Esophagus muscularis mucosa (tissue), 4 donors: ENCODE measurements around the gene HOOK1.

Experiments
- CTCF ChIP-seq, 3 experiments: fragments of 200-600 bp in 2 of 3; fragments of 450-650 bp in 1 of 3; sonication (generic) in 2 of 3; IDR thresholded peaks; one replicate each; pipeline ENCODE4 v1.5.1; 2017 to 2019; ENCODE audit warnings: antibody characterized with exemption in 3 of 3, mild to moderate bottlenecking in 2 of 3, moderate library complexity in 1 of 3
- EP300 ChIP-seq: sonication (generic); formaldehyde crosslinking; IDR thresholded peaks from one replicate; pipeline ENCODE4 v1.6.1; 2017; ENCODE audit warnings: antibody characterized with exemption
- POLR2A ChIP-seq: fragments of 450-650 bp; IDR thresholded peaks from one replicate; pipeline ENCODE4 v1.6.1; 2017; ENCODE audit warnings: antibody characterized with exemption, moderate library complexity, mild to moderate bottlenecking, low read depth

GRCh38 chr1:59917785-59918180 is 103.0 kb downstream of the HOOK1 start:
- TF ChIP-seq POLR2A (no peak), CTCF (IDR thresholded peaks at IDR 0.05) (no peak), EP300 (no peak)
